GM12801 (cell line): Measurements from ENCODE around the gene GALNT18.

ENCODE experiments used
- TF ChIP-seq, protein P1 (sequence below): IDR thresholded peaks from one replicate; pipeline ENCODE4 v1.5.1; 2011; ENCODE audit warnings: control low read depth; ENCODE audit not compliant: insufficient read length; ENCODE audit errors: extremely low read depth

GALNT18 gene

DNA sequence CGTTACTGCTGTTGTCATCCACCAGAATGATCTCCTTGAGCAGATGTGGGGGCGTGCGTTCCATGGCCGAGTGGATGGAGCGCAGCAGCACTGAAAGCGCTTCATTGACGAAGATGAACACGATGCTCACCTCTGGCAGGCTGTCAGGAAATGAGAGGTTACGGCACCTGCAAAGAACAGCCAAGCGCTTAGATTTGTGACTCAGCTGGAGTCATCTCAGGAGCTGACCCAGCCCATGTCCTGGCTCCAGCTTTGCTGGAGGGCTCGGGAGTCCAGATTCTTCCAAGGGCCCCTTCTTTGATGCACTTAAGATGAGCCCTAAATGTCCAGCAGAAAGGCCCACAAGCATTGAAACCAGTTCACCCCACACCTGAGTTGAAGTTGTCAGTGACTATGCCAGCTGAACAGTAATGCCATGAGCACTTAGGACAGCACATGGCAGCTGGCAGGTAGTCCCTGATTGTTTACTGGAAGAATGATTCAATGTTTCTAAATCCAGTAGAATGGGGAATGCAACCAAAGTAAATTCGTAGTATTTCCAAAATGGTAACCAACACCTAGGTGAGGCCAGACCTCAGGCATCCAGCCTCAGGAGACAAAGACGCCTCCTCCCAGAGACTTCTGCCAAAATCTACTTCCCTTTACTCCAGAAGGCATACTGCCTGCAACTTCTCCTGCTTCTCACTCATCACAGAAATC is 189.0 kb downstream of the GALNT18 start:
- TF ChIP-seq, protein P1, sequence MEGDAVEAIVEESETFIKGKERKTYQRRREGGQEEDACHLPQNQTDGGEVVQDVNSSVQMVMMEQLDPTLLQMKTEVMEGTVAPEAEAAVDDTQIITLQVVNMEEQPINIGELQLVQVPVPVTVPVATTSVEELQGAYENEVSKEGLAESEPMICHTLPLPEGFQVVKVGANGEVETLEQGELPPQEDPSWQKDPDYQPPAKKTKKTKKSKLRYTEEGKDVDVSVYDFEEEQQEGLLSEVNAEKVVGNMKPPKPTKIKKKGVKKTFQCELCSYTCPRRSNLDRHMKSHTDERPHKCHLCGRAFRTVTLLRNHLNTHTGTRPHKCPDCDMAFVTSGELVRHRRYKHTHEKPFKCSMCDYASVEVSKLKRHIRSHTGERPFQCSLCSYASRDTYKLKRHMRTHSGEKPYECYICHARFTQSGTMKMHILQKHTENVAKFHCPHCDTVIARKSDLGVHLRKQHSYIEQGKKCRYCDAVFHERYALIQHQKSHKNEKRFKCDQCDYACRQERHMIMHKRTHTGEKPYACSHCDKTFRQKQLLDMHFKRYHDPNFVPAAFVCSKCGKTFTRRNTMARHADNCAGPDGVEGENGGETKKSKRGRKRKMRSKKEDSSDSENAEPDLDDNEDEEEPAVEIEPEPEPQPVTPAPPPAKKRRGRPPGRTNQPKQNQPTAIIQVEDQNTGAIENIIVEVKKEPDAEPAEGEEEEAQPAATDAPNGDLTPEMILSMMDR, result no peak

DNA sequence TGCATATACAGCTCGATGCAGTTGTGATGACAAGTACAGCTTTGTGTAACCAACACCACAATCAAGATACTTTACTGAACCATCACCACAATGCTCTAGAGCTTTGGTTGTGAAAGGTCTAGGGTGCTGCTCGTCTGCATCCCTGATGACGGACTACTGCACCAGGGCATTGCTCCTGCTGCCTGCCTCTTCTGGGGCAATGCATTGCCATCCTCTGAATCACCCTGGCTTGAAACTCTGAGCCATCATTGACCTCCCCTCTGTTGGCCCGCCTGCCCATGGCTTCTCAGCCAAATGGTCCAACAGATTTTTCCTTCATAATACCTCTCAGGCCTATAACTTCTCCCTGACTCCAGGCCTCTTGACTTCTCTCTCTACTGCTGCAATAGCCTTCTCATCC is 191.4 kb downstream of the GALNT18 start:
- TF ChIP-seq, protein P1, result no peak

DNA sequence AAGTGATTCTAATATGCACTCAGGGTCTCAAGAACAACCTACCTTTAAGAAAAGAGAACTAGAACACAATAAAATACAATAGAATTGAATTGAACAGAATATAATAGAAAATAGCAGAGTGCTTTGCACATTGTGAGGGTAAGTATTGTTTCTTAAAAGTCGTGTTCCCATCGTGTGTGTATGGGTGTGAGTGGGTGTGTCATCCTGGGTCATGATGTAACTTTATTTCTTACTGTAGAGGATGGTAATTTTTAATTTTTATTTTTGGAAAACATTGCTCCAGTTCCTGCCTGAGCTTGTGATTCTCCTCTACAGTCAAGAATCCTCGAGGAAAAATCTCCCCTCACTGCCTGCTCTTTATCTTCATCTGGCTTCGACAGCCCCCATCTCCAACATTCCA is 193.1 kb downstream of the GALNT18 start:
- TF ChIP-seq, protein P1, result no peak

DNA sequence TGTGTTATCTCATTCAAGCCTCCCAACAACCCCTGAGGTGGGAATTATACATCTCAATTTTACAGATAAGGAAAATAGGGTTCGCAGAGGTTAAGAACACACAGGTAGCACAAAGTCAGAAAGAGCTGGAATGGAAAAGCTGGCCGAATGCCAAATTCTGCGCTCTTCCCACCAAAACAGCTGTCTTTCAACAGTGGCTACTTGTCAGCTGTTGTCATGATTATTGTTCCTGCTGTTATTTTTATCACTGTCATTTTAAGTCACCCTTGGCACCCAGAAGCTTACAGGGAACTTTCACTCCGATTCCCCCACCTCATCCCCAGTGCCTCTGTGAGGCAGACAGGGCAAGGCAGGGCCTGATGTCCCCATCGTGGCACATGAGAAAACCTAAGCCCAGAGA is 194.3 kb downstream of the GALNT18 start:
- TF ChIP-seq, protein P1, result no peak

DNA sequence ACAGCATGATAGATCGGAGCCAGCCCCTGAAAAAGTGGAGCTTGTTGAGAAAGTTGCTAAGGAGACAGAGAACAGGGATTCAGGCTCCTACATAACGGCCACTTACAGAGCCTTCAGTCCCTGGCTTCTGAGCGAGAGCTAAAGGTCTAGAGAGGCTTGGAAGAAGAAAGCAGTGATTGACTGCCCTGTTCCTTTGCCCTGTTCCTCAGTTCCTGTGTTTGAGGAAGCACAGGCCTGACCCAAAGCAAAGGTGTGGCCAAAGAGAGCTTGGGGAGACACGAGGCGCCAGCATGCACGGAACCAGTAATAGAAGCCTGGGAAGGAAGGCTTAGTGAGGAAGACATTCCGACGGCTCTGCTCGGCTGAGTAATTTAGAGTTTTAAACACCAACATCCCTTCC is 194.7 kb downstream of the GALNT18 start:
- TF ChIP-seq, protein P1, result no peak

DNA sequence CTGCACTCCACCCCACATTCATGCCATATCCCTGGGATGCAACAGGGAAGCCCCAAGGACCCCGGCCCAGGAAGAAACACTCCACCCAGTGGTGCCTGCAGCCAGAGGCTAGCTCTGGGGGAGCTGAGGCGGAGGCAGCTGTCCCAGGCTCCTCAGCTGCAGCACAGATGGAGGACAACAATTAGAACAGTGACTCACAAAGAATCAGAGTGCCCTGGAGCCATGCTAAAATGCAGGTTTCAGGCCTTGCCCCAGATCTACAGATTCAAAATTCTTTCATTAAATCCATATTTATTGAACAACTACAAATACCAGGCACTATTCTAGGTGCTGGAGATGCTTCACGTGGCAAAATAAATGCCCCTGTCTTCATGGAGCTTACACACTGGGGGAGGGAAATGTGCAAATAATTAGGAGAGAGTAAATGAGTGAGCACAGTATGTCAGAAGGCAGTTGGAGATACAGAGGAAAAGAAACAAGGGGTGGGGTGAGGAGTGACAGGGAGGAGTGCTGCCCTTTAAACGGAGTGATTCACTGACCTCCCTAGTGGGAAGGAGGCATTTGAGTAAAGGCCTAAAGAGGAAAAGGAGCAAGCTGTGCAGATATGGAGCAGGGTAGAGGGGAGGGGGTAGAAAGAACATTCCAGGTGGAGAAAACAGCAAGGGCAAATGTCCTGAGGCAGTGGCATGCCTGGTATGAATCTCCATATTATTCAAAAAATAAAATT is 195.4 kb downstream of the GALNT18 start:
- TF ChIP-seq, protein P1, result no peak

DNA sequence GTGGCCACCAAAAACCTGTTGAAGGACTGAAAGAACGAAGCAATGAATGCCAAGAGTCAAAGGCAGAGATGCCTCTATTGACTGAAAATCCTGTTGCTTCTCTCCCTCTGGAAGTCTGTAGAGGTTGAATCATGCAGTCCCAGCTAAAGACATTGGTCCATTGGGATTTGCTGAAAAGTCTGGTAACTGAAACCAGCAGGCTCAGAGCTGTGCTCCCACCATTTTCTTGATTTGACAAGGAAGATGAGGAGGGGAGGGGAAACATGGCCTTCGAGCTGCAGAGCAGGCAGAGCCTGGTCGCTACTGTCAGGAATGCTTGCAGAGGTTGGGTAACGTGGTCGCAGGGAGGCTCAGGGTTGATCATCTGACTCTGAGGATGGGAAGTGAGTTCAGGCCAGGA is 196.0 kb downstream of the GALNT18 start:
- TF ChIP-seq, protein P1, result no peak
